GM04504 (cell line): Measurements from ENCODE around the gene CZIB.
"Not testable (repeated sequence)": the region's sequence is repeated elsewhere in the genome, so short reads cannot be mapped to it uniquely, and the experiment has no call there.

ENCODE experiments used
- DNase-seq: peaks from one replicate; pipeline ENCODE4 v3.0.0-alpha.2; 2012; ENCODE audit warnings: low read depth

CZIB gene

DNA sequence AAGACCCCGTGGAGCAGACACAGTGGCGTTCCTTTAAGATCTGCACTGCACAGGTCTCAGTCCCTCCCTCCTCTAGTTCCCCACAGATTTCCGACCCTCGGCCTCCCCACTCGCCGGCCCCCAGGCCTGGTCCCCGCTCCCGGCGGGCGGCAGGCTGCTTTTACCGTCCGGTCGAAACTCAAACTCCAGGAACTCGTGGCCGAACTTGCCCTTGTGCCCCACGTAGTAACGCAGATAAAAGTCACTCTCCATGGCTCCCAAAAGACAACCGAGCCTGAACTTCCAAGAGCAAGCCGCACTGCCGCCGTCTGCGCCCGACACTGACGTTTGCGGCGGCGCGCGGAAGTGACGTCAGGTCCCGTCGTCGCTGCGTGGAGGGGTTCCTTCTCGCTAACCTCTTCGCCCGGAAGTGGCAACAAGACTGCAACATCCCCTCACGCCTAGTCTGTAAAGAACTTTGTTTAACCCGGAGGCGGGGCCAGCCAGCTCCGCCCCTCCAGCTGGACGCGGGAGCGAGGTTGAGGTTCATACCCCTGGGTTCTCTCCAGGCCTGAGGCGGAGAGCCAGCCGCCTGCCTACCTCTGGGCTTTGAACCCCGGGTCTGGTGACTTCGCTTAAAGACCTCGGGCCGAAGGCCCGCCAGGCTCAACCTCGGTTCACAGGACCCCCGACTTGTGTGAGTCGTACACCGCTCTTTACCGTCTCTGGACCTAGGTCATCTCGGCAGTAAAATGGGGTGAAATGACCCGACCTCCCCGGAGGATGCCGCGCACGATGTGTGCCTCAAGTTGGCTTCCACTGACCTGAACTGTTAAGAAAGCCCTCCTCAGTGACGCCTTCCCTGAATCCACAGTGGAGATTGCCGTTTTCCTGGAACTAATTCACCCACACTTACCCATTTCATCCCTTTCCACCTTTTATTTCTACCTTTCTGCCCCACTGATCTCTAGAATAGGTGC, 18.0 kb upstream of the CZIB start, which contains the start of gene MAGOH:
TSS of gene MAGOH (minus strand) at position 322 of the 959 bp plus-strand sequence. CDS start at position 252, 70 bp downstream.
- DNase-seq = peak; percentile 90

DNA sequence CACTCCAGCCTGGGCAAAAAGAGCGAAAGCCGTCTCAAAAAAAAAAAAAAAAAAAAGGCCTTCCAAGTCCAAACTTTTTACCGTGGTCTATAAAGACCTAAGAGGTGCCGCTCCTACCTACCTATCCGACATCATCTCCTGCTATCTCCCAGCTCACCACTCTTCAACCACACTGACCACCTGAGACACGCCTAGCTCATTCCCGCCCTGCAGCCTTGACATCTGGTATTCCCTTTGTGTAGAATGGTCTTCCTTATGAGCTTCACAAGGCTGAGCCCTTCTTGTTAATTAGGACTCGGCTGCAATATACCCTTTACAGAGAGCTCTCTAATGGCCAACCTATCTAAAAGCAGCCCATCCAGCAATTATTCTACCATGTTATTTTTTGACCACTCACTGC, 17.2 kb upstream of the CZIB start:
- DNase-seq = no peak

DNA sequence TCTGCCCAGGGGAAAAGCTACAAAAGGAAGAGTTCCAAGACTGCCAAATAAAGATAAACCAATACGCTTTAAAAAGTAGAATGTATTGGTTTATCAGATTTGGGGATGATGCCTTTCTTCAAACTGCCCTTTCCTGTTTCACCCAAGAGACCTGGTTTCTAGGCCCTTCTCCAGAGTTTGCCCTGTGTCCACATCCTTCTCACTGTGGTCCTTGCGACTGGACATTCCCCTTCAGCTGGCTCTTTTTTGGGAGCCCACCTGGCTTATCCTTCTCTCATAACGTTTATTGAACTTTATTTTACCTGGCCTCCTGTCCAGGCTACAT, 490 bp upstream of the CZIB start:
- DNase-seq = no peak

DNA sequence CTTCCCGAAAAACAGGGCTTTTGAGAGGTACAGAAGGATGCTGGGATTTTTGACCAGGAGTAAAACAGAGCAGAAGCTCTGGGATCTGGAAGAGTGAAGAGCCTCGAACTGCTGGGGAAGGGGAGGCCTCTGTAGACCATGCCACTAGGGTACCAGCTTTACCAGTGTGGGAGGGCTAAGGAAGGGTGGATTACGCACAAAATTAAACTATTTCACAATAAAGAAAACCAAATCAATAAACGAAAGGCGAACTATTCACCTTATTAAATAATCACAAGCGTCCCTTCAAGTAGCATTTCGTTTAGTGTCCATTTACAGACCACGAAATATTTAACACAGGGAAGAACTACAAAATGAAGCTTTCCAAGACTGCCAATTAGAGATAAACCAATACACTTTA, 723 bp downstream of the CZIB start:
- DNase-seq = no peak

DNA sequence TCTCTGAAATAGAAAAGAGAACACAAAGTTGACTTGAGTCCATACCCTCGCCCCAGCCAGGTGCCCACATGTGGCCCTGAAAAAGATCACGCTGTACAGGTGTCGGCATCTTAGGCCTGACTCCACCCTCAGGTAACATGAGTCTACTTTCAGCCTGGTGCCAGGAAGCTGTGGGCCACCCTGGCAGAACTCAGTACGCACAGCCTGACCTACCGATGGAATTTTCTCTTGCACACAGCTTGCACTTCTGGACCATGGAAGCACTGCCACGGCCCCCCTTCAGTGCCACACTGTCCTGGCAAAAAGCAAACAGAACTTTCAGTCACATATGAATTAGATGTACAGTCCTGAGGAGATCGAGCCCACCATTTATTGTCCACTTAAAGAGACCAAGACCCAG, 2.2 kb downstream of the CZIB start:
- DNase-seq = no peak

DNA sequence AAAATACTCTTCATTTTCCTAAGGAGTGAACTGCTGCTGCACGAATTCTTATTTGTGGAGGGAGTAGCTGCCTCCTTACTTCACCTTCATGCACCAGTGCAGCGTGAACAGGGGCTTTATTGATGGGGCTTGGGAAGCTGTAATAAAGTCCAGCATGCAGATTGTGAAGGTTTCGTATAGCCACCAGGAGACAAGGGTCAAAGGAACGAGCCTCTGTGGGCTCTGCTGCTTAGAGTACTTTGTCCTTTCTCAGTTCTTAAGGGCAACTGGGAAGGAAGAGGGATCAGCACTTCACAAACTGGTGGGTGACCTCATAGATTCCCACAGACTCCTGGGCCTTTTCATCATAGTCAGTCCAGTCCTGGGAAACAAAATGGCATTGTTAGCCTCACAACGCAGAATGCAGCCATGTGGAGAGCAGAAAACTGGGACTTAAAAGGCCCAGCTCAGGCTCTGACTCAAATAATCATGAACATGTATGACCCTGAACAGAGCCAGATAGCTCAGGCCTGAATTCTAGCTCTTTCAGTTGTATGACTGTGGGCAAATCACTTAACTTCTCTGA, 6.0 kb downstream of the CZIB start:
- DNase-seq = no peak

DNA sequence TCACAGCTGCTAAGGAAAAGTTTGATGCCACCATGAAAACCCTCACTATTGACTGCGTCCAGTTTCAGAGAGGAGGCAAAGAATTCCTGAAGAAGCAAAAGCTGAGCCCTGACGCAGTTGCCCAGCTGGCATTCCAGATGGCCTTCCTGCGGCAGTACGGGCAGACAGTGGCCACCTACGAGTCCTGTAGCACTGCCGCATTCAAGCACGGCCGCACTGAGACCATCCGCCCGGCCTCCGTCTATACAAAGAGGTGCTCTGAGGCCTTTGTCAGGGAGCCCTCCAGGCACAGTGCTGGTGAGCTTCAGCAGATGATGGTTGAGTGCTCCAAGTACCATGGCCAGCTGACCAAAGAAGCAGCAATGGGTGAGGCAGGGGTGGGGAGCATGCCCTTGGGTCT, 9.5 kb downstream of the CZIB start:
- no peak for DNase-seq

DNA sequence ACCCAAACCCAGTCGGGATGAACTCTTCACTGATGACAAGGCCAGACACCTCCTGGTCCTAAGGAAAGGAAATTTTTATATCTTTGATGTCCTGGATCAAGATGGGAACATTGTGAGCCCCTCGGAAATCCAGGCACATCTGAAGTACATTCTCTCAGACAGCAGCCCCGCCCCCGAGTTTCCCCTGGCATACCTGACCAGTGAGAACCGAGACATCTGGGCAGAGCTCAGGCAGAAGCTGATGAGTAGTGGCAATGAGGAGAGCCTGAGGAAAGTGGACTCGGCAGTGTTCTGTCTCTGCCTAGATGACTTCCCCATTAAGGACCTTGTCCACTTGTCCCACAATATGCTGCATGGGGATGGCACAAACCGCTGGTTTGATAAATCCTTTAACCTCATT, 10.1 kb downstream of the CZIB start:
- DNase-seq = no peak

DNA sequence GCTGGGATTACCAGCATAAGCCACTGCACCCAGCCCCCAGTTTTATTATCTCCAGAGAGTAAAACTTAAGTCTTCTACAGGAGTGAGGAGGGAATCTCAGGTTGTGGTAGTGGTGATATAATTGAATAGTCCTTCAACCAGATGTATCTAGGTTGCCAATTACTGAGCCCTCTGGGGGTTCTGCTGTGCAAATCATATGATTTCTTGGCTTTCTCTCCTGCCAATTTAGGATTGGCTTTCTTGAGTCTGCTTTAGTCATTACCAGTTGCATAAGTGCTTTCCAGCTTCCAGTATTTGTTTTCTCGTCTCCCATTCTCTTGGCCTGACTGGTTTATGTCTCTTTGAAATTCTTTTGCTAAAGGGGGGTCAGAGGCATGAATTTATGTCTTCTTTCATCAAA, 12.7 kb downstream of the CZIB start:
- no peak for DNase-seq

DNA sequence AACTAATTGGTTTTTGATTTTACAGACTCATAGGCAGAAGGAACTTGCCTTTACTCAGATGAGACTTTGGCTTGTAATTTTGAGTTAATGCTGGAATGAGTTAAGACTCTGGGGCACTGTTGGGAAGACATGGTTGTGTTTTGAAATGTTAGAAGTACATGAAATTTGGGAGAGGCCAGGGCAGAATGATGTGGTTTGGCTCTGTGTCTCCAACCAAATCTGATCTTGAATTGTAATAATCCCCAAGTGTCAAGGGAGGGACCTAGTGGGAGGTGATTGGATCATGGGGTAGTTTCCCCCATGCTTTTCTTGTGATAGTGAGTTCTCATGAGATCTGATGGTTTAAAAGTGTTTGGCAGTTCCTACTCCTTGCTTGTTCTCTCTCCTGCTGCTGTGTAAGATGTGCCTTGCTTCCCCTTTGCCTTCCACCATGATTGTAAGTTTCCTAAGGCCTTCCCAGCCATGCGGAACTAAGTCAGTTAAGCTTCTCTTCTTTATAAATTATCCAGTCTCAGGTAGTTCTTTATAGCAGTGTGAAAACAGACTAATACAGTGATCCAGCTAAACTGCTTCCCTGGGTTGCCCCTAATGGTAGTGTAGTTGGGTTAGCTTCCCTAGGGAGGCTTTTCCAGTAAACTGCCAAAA, 13.6 kb downstream of the CZIB start:
- no peak for DNase-seq

DNA sequence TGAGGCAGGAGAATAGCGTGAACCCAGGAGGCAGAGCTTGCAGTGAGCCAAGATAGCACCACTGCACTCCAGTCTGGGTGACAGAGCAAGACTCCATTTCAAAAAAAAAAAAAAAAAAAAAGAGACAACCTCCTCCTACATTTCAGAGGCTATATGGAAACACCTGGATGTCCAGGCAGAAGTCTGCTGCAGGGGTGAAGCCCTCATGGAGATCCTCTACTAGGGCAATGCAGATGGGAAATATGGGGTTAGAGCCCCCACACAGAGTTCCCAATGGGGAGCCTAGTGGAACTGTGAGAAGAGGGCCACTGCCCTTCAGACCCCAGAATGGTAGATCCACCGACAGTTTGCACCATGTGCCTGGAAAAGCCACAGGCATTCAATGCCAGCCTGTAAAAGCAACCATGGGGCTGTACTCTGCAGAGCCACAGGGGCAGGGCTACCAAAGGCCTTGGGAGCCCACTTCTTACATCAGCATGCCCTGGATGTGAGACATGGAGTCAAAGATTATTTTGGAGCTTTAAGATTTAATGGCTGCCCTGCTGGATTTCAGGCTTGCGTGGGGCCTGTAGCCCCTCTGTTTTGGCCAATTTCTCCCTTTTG, 14.2 kb downstream of the CZIB start:
- not testable (repeated sequence) for DNase-seq

DNA sequence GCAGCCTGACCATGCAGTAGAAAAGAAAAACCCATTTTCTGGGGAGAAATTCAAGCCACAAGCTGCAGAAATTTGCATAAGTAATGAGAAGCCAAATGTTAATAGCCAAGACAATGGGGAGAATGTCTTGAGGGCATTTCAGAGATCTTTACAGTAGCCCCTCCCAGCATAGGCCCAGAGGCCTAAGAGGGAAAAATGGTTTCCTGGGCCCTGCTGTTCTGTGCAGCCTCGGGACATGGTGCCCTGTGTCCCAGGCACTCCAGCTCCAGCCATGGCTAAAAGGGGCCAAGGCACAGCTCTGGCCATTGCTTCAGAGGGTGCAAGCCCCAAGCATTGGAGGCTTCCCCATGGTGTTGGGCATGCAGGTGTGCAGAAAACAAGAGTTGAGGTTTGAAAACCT, 14.9 kb downstream of the CZIB start:
- not testable (repeated sequence) for DNase-seq

DNA sequence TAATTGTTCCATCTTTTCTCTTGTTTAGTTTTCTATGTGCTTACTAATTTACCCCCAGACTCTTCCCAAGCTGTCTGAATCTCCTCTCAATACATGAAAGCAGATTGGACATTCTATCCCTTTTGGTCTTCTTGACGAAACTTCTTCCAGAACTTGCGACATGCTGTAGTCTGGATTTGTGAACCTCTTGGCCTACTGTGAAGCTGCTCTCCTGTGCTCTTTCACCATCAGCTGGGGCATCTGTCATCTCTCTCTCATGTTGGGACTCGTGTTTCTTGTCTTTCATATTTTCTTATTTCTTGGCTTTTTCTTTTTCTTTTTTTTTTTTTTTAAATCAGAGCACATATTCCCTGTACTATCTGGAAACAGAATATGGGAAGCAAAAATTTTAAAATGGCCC, 17.0 kb downstream of the CZIB start:
- DNase-seq = no peak

DNA sequence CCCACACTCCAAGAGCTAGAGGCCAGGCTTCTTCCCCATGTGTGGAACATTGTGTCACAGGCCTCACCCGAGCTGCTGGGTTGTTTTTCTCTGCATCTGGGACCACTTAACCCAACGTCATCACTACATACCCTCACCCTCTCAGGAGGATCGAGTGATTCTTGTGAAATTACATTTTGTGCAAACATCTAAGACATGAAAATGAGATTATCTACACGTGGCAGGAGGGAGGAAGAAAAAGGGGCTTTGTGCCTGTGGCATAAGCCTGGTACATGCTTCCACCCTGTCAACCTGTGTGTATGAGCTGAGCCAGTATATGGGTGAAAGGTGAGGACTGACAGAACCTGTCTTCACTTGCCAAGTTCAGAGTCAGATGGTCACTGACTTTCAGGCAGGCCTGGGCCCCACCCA, 22.2 kb downstream of the CZIB start:
- peak; percentile 58 for DNase-seq

DNA sequence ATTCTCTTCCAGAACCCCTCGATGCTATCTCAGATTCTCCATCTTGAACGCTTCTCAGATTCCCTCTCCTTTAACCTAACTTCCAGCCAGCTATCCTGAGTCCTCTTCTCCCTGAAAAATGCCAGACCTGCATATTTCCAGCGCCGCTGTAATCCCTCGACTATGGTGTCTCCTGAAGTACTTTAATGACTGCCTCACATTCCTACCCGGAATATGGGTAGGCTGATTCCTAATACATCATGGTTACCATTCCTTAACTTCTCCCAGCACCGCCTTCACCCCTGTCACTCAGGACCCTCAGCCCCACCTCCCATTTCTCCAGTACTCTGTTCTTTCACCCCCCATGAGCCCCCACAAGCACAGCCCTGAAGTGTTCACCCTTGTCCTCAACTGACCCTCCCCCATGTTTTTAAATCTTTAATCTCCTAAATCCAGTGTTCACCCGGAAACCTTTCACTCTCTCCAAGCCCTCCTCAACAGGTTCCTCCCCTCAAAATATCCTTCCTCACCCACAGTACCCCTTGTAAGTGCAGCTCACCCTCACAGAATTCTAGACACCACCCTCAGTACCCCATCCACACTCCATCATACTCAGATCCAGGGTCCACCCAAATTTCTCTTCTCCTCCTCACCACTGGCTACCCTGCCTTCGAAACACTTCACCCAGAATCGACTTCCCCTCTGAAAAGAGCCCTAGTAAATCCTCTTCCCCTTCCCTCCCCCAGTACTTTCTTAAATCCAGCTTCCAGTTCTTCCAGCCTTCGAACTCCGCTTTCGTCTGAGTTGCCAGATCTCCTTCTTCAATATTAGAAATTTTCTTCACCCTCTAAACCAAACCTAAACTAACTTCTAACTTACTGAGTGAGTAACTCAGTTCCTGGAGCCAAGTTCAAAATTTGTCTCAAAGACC, 22.9 kb downstream of the CZIB start:
- no peak for DNase-seq

DNA sequence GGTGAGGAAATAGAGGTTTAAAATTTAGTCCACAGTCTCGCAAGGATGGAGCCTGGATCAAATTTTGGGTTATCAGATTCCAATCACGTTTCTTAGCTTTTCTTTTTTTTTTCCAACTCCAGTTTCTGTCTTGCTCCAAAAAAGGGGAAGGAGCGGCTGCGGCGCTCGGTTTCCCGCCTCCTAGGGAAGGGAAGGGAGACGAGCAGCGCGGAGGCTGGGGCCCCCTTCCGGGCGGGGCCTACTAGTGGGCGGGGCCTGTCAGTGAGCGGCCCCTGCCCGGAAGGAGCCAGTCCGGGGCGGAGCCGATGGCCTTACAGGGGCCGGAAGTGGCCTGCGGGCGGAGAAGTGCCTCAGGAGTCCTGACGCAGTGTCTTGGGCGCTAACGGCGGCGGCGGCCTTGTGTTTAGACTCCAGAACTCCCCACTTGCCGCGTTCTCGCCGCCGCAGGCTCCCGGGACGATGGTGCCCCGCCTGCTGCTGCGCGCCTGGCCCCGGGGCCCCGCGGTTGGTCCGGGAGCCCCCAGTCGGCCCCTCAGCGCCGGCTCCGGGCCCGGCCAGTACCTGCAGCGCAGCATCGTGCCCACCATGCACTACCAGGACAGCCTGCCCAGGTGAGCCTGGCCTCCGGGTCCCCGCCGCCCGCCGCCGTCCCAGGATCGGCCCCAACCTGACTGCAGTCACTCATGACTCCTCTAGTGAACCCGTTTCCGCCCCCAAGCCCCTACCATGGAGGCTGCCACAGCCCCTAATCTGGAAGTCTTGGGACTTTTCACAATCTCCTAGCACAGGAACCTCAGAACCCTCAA, 23.7 kb downstream of the CZIB start, which contains the start of gene CPT2:
TSS of gene CPT2 (plus strand) at position 340 of the 806 bp plus-strand sequence. CDS start at position 460, 120 bp downstream.
- DNase-seq = peak; percentile 80

DNA sequence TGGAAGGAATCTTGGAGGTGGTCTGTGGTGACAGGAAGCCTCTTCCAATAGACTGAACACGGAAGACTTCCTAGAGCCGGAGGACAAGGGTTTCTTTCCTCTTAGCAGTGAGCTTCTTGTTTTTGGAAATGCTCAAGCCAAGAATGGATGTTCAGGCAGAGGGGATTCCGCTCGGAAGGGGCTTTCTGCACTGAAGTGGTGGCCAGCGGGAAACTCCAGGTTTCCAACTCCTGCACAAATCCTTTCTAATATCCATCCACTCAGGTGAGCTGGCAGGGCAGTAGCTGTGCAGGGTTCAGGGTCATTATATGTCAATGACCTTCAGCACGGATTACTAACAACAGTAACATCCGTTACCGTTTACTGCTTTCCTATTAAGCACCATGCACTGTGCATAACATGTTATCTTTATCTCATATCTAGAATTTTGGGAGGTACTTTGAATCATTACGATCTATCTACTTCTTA, 24.4 kb downstream of the CZIB start:
- no peak for DNase-seq

DNA sequence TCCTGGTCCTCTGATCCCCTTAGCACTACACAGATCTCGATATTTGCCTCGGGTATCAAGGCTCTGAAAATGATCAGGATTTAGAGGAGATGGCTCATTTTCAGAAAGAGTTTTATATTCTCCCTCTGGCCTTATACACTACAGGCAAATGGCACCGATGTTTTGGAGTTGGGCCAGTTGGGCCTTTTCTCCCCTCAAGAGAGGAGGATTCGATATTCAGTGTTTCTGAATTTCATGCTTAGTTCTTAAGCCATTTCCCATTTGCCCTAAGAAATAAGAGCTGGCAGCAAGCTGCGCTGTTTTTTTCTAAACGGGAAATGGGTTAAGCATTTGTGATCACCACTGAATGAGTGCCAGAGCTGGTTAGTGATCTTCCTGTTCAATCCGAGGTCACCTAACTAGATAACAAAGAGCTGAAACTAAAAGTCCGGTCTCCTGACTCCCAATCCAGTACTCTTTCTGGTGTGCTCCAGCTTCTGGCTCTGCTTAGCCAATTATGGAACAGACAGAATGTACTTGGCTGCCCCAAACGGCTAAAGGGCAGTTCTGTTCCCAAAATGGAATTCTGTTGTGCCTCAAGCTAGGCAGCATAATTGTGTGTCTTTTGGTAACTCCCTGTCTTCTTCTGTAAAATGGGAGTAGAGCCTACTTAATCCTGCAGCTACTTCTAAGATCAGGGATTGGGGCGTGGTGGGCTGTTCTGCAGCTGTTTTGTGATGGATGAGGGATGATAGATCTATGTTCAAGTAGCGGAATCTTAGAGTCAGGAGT, 25.0 kb downstream of the CZIB start:
- DNase-seq = no peak

DNA sequence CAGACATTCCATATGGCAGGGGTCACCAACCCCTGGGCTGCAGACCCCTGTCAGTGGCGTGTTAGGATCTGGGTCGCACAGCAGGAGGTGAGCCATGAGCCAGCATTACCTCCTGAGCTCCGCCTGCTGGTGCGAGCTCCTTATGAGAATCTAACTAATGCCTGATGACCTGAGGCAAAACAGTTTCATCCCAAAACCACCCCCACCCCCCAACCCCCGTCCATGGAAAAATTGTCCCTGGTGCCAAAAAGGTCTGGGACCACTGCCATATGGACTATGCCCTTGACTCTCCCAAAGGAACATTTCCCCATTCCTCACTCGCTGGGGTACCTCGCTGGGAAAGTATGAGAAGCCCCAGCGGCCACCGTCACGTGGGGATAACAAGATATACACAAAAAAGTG, 30.2 kb downstream of the CZIB start:
- no peak for DNase-seq

DNA sequence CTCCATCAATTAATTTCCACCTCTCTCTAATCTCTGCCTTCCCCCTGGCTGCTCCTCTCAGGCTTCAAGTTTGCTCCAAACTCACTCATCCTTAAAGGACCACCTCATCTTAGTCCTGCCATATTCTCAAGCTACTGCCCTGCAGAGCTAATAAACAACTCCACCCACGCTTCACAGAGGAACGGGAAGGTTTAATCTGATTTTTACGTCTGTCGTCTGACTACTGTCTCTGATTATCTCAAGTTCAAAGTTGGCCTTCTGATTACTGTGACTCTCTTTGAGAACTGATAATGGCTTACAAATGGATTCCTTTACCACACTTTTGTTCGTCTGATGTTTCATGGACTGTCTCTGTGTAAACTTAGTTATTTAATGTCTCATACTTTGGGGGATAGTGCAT, 31.4 kb downstream of the CZIB start:
- no peak for DNase-seq
